ENCODE data around the gene PAX2.

The PAX2 gene

GRCh38 chr10:100725071-100725471 is 20.3 kb upstream of the PAX2 start:
- no peak for DNase-seq

GRCh38 chr10:100725869-100726426 is 19.4 kb upstream of the PAX2 start:
- DNase-seq = no peak

GRCh38 chr10:100727808-100728207 is 17.6 kb upstream of the PAX2 start:
- DNase-seq = no peak

GRCh38 chr10:100728928-100729861 is 16.2 kb upstream of the PAX2 start:
- DNase-seq = no peak

GRCh38 chr10:100729862-100730724 is 15.3 kb upstream of the PAX2 start:
- no peak for DNase-seq

- no peak for DNase-seq
Measured at GRCh38 chr10:100730725-100731406, 14.5 kb upstream of the PAX2 start.

GRCh38 chr10:100731407-100732240 is 13.8 kb upstream of the PAX2 start:
- no peak for DNase-seq

- no peak for DNase-seq
Measured at GRCh38 chr10:100732241-100732596, 13.2 kb upstream of the PAX2 start.

GRCh38 chr10:100733329-100733728 is 12.1 kb upstream of the PAX2 start:
- DNase-seq = no peak

- DNase-seq = no peak
Measured at GRCh38 chr10:100734295-100735086, 10.9 kb upstream of the PAX2 start.

- no peak for DNase-seq
Measured at GRCh38 chr10:100735087-100735336, 10.4 kb upstream of the PAX2 start.

- no peak for DNase-seq
Measured at GRCh38 chr10:100735337-100736143, 9.8 kb upstream of the PAX2 start.

GRCh38 chr10:100736144-100736808 is 9.1 kb upstream of the PAX2 start:
- no peak for DNase-seq

- no peak for DNase-seq
Measured at GRCh38 chr10:100736809-100737354, 8.5 kb upstream of the PAX2 start.

- no peak for DNase-seq
Measured at GRCh38 chr10:100737355-100738054, 7.9 kb upstream of the PAX2 start.

GRCh38 chr10:100738055-100738827 is 7.1 kb upstream of the PAX2 start:
- DNase-seq = no peak

GRCh38 chr10:100739517-100740368 is 5.6 kb upstream of the PAX2 start:
- DNase-seq = no peak

All from NCI-H510A treated with DMSO at 0.1 percent for 48 hours (cell line).